Measurements from ENCODE around the gene PKNOX1.

GRCh38 chr21:43025636-43026180, 51.3 kb downstream of the PKNOX1 start:
- TF ChIP-seq CTCF (IDR thresholded peaks at IDR 0.05) (no peak), POLR2A (IDR thresholded peaks at IDR 0.05) (no peak)
